ENCODE measurements around the gene ILF3.

DNA sequence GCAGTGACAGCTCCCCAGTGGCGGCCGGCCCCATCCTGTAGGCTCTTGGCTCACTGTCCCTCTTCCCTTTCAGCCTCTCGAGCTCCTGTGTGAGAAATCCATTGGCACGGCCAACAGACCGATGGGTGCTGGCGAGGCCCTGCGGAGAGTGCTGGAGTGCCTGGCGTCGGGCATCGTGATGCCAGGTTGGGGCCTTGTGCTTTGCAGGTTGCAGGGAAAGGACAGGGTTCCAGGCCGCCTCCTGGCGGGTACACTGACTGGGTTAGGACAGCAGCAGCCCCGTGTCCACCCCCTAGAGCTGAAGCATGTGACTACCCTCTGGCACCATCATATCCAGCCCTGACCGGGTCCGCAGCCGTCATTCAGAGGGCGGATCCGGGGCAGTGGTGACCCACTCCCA is 25.6 kb downstream of the ILF3 start:
- TF ChIP-seq POLR2AphosphoS5 (IDR thresholded peaks at IDR 0.05; ENCODE audit: low read depth), result peak; percentile 10; the same call in 1 of the 2 replicates
- TF ChIP-seq CTCF (IDR thresholded peaks at IDR 0.05; ENCODE audit: insufficient read depth, low read length), result no peak
